Panc1 (cell line): Measurements from ENCODE around the gene PTBP3. TPM values are rescaled to one million over a fixed set of nuclear protein-coding genes. Genes with fewer than 3 reads are reported as not detected.

Experiments used
- ATAC-seq: fragments of 200-7000 bp; cut with Tn5 transposase; 2 replicates; pipeline ENCODE4 v1.9.1; 2020; ENCODE audit warnings: mild to moderate bottlenecking, moderate library complexity
- BruUV-seq: library from RNA; stranded (reverse); fragments of 400-500 nt; replicated peaks from 2 replicates; lab custom pipeline; 2021; lab: Mats Ljungman, UMichigan
- CTCF ChIA-PET: fragments of 300-600 bp; sonication (Branson Sonifier 250); formaldehyde crosslinking; loops from one replicate; lab custom pipeline; 2022; ENCODE audit warnings: antibody characterized with exemption; lab: Charles Lee
- POLR2A ChIA-PET: fragments of 300-600 bp; sonication (Branson Sonifier 250); formaldehyde crosslinking; loops from one replicate; lab custom pipeline; 2022; ENCODE audit warnings: antibody characterized with exemption; lab: Charles Lee
- DNase-seq: peaks from one replicate; pipeline ENCODE4 v3.0.0-alpha.2; 2010; ENCODE audit warnings: low read depth, low spot score
- H3K27ac ChIP-seq: 2 replicates; pipeline ENCODE4 v1.5.1; 2011; ENCODE audit warnings: mild to moderate bottlenecking, low read length, inconsistent platforms
- H3K27me3 ChIP-seq: fragments of 200-500 bp; sonication (Bioruptor generic); 2 replicates; pipeline ENCODE4 v1.6.0; 2014; ENCODE audit warnings: low read length, inconsistent platforms; ENCODE audit not compliant: control insufficient read depth, insufficient read depth
- H3K36me3 ChIP-seq: fragments of 200-500 bp; sonication (Bioruptor generic); 2 replicates; pipeline ENCODE4 v1.5.1; 2014; ENCODE audit warnings: inconsistent platforms, mild to moderate bottlenecking, low read length, moderate library complexity; ENCODE audit not compliant: control insufficient read depth, insufficient read depth
- H3K4me1 ChIP-seq: 2 replicates; pipeline ENCODE4 v1.5.1; 2011; ENCODE audit warnings: inconsistent platforms, mild to moderate bottlenecking, low read length, moderate library complexity; ENCODE audit not compliant: control insufficient read depth, insufficient read depth
- H3K4me3 ChIP-seq, 2 experiments: 2 replicates each; pipeline ENCODE4 v1.5.1; 2011 to 2012; ENCODE audit warnings: low read depth in 2 of 2, low read length in 2 of 2, mild to moderate bottlenecking in 2 of 2, inconsistent platforms in 1 of 2, moderate library complexity in 1 of 2
- H3K9me3 ChIP-seq: fragments of 200-500 bp; sonication (Bioruptor generic); 2 replicates; pipeline ENCODE4 v1.5.1; 2014; ENCODE audit warnings: low read depth, mild to moderate bottlenecking, inconsistent platforms, low read length, moderate library complexity; ENCODE audit not compliant: control insufficient read depth, insufficient read depth
- POLR2AphosphoS5 ChIP-seq: IDR thresholded peaks from 2 replicates; pipeline ENCODE4 v1.6.1; 2012; ENCODE audit warnings: mild to moderate bottlenecking, low read depth, low read length, moderate library complexity
- SIN3A ChIP-seq: IDR thresholded peaks from 2 replicates; pipeline ENCODE4 v1.6.1; 2012; ENCODE audit warnings: low read depth, mild to moderate bottlenecking, low read length, moderate library complexity, borderline replicate concordance; ENCODE audit not compliant: insufficient read depth
- TCF7L2 ChIP-seq: IDR thresholded peaks from 2 replicates; pipeline ENCODE4 v1.6.1; 2011; ENCODE audit warnings: mild to moderate bottlenecking, low read depth, low read length, inconsistent platforms
- in situ Hi-C: cut with HindIII; loops from 2 replicates; pipeline ENCODE4 v1.10.0; 2016; ENCODE audit warnings: low sequenced_read_pairs, low pct_unique_long_range_greater_than_20kb
- intact Hi-C: fragments of 100-400 bp; cut with micrococcal nuclease; formaldehyde crosslinking; loops from one replicate; pipeline ENCODE4 v1.10.0; 2022; ENCODE audit not compliant: unreplicated experiment
- total RNA-seq: library from RNA; stranded (reverse); gene quantifications from one replicate; pipeline ENCODE4 v1.2.1, GENCODE V29; 2021; ENCODE audit not compliant: unreplicated experiment
- TF ChIP-seq, protein P1 (sequence below): fragments of 450-650 bp; IDR thresholded peaks from 2 replicates; pipeline ENCODE4 v1.5.1; 2017; ENCODE audit warnings: mild to moderate bottlenecking
- TF ChIP-seq, protein P2 (sequence below), 2 experiments: IDR thresholded peaks; 2 replicates each; pipeline ENCODE4 v1.6.1; 2011 to 2012; ENCODE audit warnings: low read depth in 2 of 2, control low read depth in 1 of 2, low read length in 1 of 2, mild to moderate bottlenecking in 1 of 2, moderate library complexity in 1 of 2; ENCODE audit not compliant: insufficient read depth in 1 of 2

Gene PTBP3
- total RNA-seq, 1 experiment from 2014 or later, result 82.5 TPM

DNA sequence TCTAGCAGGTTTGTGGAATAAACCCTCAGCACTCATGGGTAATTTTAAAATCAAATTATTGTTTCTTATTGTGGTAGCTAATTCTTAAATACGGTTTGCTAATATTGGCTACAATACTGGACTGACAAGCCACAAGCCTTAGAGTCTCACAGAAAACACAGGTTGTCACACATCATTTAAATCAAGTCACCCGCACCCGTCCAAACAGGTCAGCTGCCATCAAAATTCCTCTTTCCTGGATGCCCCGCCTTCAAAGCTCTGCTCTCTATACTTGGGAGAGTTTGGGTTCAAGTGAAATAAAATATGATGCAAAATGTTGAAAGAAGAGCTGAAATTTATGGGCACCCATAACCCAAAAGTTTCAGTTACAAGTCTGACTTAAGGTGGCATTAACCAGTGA, 146.0 kb downstream of the PTBP3 start:
- Histone ChIP-seq H3K36me3 (no peaks in the 10 kb centered on the region), H3K27me3 (no peaks in the 10 kb centered on the region), H3K4me1 (no peaks in the 10 kb centered on the region), H3K9me3 (no peaks in the 10 kb centered on the region), H3K27ac (no peak overlapping the region), H3K4me3 (no peak overlapping the region)
- ChIA-PET POLR2A (no interaction called here), CTCF (no interaction called here)
- ATAC-seq (no peak), DNase-seq (no peak)
- in situ Hi-C loops (no loop called here), intact Hi-C loops (no loop called here)
- TF ChIP-seq POLR2AphosphoS5 (no peak), SIN3A (no peak), TCF7L2 (no peak)
- TF ChIP-seq, protein P1, sequence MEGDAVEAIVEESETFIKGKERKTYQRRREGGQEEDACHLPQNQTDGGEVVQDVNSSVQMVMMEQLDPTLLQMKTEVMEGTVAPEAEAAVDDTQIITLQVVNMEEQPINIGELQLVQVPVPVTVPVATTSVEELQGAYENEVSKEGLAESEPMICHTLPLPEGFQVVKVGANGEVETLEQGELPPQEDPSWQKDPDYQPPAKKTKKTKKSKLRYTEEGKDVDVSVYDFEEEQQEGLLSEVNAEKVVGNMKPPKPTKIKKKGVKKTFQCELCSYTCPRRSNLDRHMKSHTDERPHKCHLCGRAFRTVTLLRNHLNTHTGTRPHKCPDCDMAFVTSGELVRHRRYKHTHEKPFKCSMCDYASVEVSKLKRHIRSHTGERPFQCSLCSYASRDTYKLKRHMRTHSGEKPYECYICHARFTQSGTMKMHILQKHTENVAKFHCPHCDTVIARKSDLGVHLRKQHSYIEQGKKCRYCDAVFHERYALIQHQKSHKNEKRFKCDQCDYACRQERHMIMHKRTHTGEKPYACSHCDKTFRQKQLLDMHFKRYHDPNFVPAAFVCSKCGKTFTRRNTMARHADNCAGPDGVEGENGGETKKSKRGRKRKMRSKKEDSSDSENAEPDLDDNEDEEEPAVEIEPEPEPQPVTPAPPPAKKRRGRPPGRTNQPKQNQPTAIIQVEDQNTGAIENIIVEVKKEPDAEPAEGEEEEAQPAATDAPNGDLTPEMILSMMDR, result no peak
- TF ChIP-seq, protein P2, sequence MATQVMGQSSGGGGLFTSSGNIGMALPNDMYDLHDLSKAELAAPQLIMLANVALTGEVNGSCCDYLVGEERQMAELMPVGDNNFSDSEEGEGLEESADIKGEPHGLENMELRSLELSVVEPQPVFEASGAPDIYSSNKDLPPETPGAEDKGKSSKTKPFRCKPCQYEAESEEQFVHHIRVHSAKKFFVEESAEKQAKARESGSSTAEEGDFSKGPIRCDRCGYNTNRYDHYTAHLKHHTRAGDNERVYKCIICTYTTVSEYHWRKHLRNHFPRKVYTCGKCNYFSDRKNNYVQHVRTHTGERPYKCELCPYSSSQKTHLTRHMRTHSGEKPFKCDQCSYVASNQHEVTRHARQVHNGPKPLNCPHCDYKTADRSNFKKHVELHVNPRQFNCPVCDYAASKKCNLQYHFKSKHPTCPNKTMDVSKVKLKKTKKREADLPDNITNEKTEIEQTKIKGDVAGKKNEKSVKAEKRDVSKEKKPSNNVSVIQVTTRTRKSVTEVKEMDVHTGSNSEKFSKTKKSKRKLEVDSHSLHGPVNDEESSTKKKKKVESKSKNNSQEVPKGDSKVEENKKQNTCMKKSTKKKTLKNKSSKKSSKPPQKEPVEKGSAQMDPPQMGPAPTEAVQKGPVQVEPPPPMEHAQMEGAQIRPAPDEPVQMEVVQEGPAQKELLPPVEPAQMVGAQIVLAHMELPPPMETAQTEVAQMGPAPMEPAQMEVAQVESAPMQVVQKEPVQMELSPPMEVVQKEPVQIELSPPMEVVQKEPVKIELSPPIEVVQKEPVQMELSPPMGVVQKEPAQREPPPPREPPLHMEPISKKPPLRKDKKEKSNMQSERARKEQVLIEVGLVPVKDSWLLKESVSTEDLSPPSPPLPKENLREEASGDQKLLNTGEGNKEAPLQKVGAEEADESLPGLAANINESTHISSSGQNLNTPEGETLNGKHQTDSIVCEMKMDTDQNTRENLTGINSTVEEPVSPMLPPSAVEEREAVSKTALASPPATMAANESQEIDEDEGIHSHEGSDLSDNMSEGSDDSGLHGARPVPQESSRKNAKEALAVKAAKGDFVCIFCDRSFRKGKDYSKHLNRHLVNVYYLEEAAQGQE (IDR thresholded peaks at IDR 0.05; ENCODE audit: insufficient read depth in 1 of 2, low read depth in 2 of 2, low read length in 1 of 2), result no peak
- no TSS peak for BruUV-seq

DNA sequence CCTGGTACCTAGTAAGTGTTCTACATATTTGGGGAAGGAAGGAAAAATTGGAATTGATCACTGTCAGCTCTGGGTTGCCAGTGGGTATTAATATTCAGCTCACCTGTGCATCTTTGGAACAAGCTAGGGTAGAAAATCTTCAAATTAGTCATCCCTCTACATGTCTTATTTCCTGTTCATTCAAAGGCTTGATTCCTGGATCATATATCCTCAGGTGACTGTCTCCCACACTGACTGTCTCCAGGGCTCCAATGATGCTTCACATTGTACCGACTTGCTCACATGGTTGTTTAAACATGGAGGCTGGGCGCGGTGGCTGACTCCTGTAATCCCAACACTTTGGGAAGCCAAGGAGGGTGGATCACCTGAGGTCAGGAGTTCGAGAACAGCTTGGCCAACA, 146.7 kb downstream of the PTBP3 start:
- ChIA-PET POLR2A (no interaction called here), CTCF (no interaction called here)
- BruUV-seq, result no TSS peak
- DNase-seq, result no peak
- Histone ChIP-seq H3K27me3 (no peaks in the 10 kb centered on the region), H3K4me1 (no peaks in the 10 kb centered on the region), H3K27ac (no peak overlapping the region), H3K36me3 (no peaks in the 10 kb centered on the region), H3K9me3 (no peaks in the 10 kb centered on the region), H3K4me3 (no peak overlapping the region)
- in situ Hi-C loops, result no loop called here
- ATAC-seq, result no peak
- intact Hi-C loops, result no loop called here
- TF ChIP-seq, protein P2 (IDR thresholded peaks at IDR 0.05; ENCODE audit: insufficient read depth in 1 of 2, low read depth in 2 of 2, low read length in 1 of 2), result no peak
- TF ChIP-seq SIN3A (no peak), POLR2AphosphoS5 (no peak), TCF7L2 (no peak)
- TF ChIP-seq, protein P1, result no peak
